PC-9 (cell line): Measurements from ENCODE around the gene PDE8A.

Experiments
- EZH2 ChIP-seq: fragments of 200-600 bp; sonication (generic); IDR thresholded peaks from 2 replicates; pipeline ENCODE4 v1.8.0; 2017; ENCODE audit warnings: antibody characterized with exemption, low read depth
- TF ChIP-seq, protein P1 (sequence below): fragments of 200-600 bp; sonication (generic); conservative IDR thresholded peaks from 2 replicates; pipeline ENCODE4 v1.6.1; 2017; ENCODE audit warnings: mixed run types, antibody characterized with exemption, mild to moderate bottlenecking, moderate library complexity

DNA sequence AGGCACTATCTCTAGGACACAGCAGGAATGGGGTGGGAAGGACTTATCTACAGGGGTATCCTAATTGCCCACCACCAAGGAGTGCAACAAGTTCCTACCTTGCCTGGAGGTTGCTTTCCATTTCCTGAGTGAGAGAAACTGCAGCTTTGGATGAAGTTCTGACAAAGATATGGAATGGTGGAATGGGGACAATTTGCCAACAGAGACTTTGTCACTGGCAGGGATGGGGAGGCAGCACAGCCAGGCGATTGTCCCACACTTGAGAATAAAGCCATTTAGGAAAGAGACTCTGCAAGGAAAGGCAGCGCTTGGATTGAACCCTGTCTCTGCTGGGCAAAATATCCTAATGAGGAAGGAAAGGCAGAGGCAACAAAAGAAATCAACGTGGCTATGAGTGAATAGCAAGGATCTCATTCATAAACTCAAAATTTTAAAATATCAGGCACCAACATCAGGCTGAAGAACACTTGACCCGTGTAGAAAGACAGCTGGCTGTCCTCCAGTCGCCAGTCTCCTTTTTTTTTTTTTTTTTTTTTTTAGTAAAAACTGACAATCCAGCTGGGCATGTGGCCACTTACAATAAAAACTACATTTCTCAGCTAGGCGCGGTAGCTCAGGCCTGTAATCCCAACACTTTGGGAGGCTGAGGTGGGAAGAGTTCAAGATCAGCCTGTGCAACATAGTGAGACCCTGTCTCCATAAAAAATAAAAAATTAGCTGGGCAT is 31.6 kb upstream of the PDE8A start:
- TF ChIP-seq, protein P1, sequence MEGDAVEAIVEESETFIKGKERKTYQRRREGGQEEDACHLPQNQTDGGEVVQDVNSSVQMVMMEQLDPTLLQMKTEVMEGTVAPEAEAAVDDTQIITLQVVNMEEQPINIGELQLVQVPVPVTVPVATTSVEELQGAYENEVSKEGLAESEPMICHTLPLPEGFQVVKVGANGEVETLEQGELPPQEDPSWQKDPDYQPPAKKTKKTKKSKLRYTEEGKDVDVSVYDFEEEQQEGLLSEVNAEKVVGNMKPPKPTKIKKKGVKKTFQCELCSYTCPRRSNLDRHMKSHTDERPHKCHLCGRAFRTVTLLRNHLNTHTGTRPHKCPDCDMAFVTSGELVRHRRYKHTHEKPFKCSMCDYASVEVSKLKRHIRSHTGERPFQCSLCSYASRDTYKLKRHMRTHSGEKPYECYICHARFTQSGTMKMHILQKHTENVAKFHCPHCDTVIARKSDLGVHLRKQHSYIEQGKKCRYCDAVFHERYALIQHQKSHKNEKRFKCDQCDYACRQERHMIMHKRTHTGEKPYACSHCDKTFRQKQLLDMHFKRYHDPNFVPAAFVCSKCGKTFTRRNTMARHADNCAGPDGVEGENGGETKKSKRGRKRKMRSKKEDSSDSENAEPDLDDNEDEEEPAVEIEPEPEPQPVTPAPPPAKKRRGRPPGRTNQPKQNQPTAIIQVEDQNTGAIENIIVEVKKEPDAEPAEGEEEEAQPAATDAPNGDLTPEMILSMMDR: no peak
- TF ChIP-seq EZH2: no peak
